H1 (cell line): ENCODE data around the gene DPPA4. TPM values are rescaled to one million over a fixed set of nuclear protein-coding genes. Genes with fewer than 3 reads are reported as not detected.

Source experiments
- CTCF ChIA-PET: fragments of 300-600 bp; sonication (Branson Sonifier 250); formaldehyde crosslinking; loops from one replicate; lab custom pipeline; 2021; ENCODE audit not compliant: partially characterized antibody; lab: Charles Lee
- POLR2A ChIA-PET: fragments of 300-600 bp; sonication (Branson Sonifier 250); formaldehyde crosslinking; loops from one replicate; lab custom pipeline; 2021; ENCODE audit warnings: inconsistent platforms; ENCODE audit not compliant: partially characterized antibody; lab: Charles Lee
- DNase-seq, 2 experiments: peaks; one replicate each; pipeline versions ENCODE4 v3.0.0 to v3.0.0-alpha.2; 2010 to 2022; ENCODE audit warnings: low spot score in 2 of 2, low read depth in 1 of 2, mixed read lengths in 1 of 2
- FAIRE-seq: peaks from 2 replicates; lab custom pipeline; 2011; peaks lifted over from hg19 to GRCh38; lab: Jason Lieb, UNC
- H2AFZ ChIP-seq: 2 replicates; pipeline ENCODE4 v1.8.1; 2012; ENCODE audit warnings: low read length, inconsistent platforms
- H2AK5ac ChIP-seq: 2 replicates; pipeline ENCODE4 v1.6.1; 2013; ENCODE audit warnings: low read depth, low read length
- H2BK120ac ChIP-seq: replicated peaks from 2 replicates; pipeline ENCODE3; 2013; ENCODE audit warnings: low read depth, low read length, inconsistent platforms
- H2BK12ac ChIP-seq: 2 replicates; pipeline ENCODE4 v1.6.1; 2013; ENCODE audit warnings: low read depth, low read length
- H2BK15ac ChIP-seq: 2 replicates; pipeline ENCODE4 v1.6.1; 2013; ENCODE audit warnings: low read length
- H2BK20ac ChIP-seq: 2 replicates; pipeline ENCODE4 v1.6.1; 2013; ENCODE audit warnings: low read length
- H2BK5ac ChIP-seq: 2 replicates; pipeline ENCODE4 v1.6.1; 2013; ENCODE audit warnings: low read depth, low read length
- H3K14ac ChIP-seq: 2 replicates; pipeline ENCODE4 v1.6.1; 2013; ENCODE audit warnings: inconsistent platforms; ENCODE audit not compliant: insufficient read length
- H3K18ac ChIP-seq: 2 replicates; pipeline ENCODE4 v1.6.1; 2013; ENCODE audit warnings: low read length; ENCODE audit errors: extremely low read depth
- H3K23ac ChIP-seq: 2 replicates; pipeline ENCODE4 v1.6.1; 2013; ENCODE audit warnings: inconsistent platforms; ENCODE audit not compliant: insufficient read length
- H3K23me2 ChIP-seq: 2 replicates; pipeline ENCODE4 v1.6.1; 2013; ENCODE audit warnings: low read depth, low read length
- H3K27ac ChIP-seq: 2 replicates; pipeline ENCODE4 v1.6.1; 2011; ENCODE audit warnings: low read depth, low read length, inconsistent platforms
- H3K27me3 ChIP-seq, 4 experiments: replicated peaks in 1 of 4; 1 replicate in 1 of 4; 2 replicates in 3 of 4; pipeline versions ENCODE4 v1.6.1 to v1.8.1; 2011 to 2013; ENCODE audit warnings: low read length in 3 of 4, mild to moderate bottlenecking in 3 of 4, inconsistent platforms in 2 of 4, mixed read lengths in 2 of 4, moderate library complexity in 1 of 4; ENCODE audit not compliant: control insufficient read depth in 3 of 4, insufficient read depth in 3 of 4; ENCODE audit errors: extremely low read depth in 1 of 4
- H3K36me3 ChIP-seq, 4 experiments: 2 replicates each; pipeline versions ENCODE4 v1.6.1 to v1.8.1; 2011 to 2013; ENCODE audit warnings: mild to moderate bottlenecking in 4 of 4, low read length in 3 of 4, moderate library complexity in 2 of 4, control low read depth in 1 of 4, inconsistent platforms in 1 of 4; ENCODE audit not compliant: insufficient read depth in 4 of 4, control insufficient read depth in 2 of 4
- H3K4ac ChIP-seq: replicated peaks from 2 replicates; pipeline ENCODE3; 2013; ENCODE audit warnings: low read length, low read depth, mixed read lengths, inconsistent platforms; ENCODE audit not compliant: insufficient read length
- H3K4me1 ChIP-seq, 4 experiments: replicated peaks in 1 of 4; 1 replicate in 1 of 4; 2 replicates in 3 of 4; pipeline versions ENCODE4 v1.6.1 to v1.8.1; 2011 to 2013; ENCODE audit warnings: low read length in 3 of 4, inconsistent platforms in 2 of 4, mixed read lengths in 1 of 4; ENCODE audit not compliant: insufficient read depth in 4 of 4, control insufficient read depth in 3 of 4
- H3K4me2 ChIP-seq, 2 experiments: 2 replicates each; pipeline versions ENCODE4 v1.6.1 to v1.8.1; 2011 to 2013; ENCODE audit warnings: low read depth in 2 of 2, low read length in 2 of 2, control low read depth in 1 of 2, inconsistent platforms in 1 of 2, mild to moderate bottlenecking in 1 of 2; ENCODE audit not compliant: insufficient read depth in 1 of 2
- H3K4me3 ChIP-seq, 4 experiments: fragments of 200-600, 300-600 bp in 1 of 4; sonication (generic), shearing (Covaris generic), sonication (Bioruptor Twin) in 1 of 4; 2 replicates each; pipeline versions ENCODE4 v1.5.1 to v1.8.1; 2011 to 2016; ENCODE audit warnings: low read length in 4 of 4, low read depth in 3 of 4, control low read depth in 2 of 4, inconsistent platforms in 2 of 4, mild to moderate bottlenecking in 2 of 4, mixed read lengths in 1 of 4, moderate library complexity in 1 of 4; ENCODE audit not compliant: insufficient read depth in 2 of 4; ENCODE audit errors: extremely low read depth in 1 of 4
- H3K56ac ChIP-seq: replicated peaks from 2 replicates; pipeline ENCODE3; 2013; ENCODE audit warnings: low read depth, mild to moderate bottlenecking, mixed read lengths, low read length, inconsistent platforms; ENCODE audit not compliant: insufficient read length
- H3K79me1 ChIP-seq: 2 replicates; pipeline ENCODE4 v1.6.1; 2013; ENCODE audit warnings: low read depth, low read length, control low read depth
- H3K79me2 ChIP-seq, 2 experiments: 2 replicates each; pipeline versions ENCODE4 v1.6.1 to v1.8.1; 2012 to 2013; ENCODE audit warnings: low read length in 2 of 2, mild to moderate bottlenecking in 2 of 2, inconsistent platforms in 1 of 2; ENCODE audit not compliant: insufficient read depth in 2 of 2, control insufficient read depth in 1 of 2
- H3K9ac ChIP-seq, 4 experiments: replicated peaks in 1 of 4; 1 replicate in 1 of 4; 2 replicates in 3 of 4; pipeline versions ENCODE4 v1.6.1 to v1.8.1; 2011 to 2013; ENCODE audit warnings: low read depth in 3 of 4, low read length in 3 of 4, control low read depth in 2 of 4, mild to moderate bottlenecking in 2 of 4, moderate library complexity in 2 of 4, inconsistent platforms in 1 of 4; ENCODE audit errors: extremely low read depth in 1 of 4
- H3K9me3 ChIP-seq, 2 experiments: 2 replicates each; pipeline versions ENCODE4 v1.6.1 to v1.8.1; 2012 to 2013; ENCODE audit warnings: mild to moderate bottlenecking in 2 of 2, moderate library complexity in 2 of 2, control low read depth in 1 of 2, inconsistent platforms in 1 of 2, low read depth in 1 of 2, low read length in 1 of 2, mixed read lengths in 1 of 2; ENCODE audit not compliant: insufficient read depth in 2 of 2
- H4K20me1 ChIP-seq, 2 experiments: replicated peaks in 1 of 2; 2 replicates each; pipeline versions ENCODE3 to v1.8.1; 2011 to 2013; ENCODE audit warnings: inconsistent platforms in 2 of 2, low read length in 2 of 2, mild to moderate bottlenecking in 1 of 2; ENCODE audit not compliant: insufficient read depth in 2 of 2, control insufficient read depth in 1 of 2
- H4K5ac ChIP-seq: 2 replicates; pipeline ENCODE4 v1.6.1; 2013; ENCODE audit warnings: low read length, low read depth, mixed read lengths, inconsistent platforms; ENCODE audit not compliant: insufficient read length
- H4K8ac ChIP-seq: 2 replicates; pipeline ENCODE4 v1.8.0; 2013; ENCODE audit warnings: mild to moderate bottlenecking, moderate library complexity, low read length, inconsistent platforms; ENCODE audit not compliant: insufficient read depth; ENCODE audit errors: extremely low read depth
- H4K91ac ChIP-seq: replicated peaks from 2 replicates; pipeline ENCODE3; 2013; ENCODE audit warnings: low read length, mixed read lengths, inconsistent platforms; ENCODE audit not compliant: insufficient read length
- POLR2AphosphoS5 ChIP-seq: IDR thresholded peaks from 2 replicates; pipeline ENCODE4 v1.6.1; 2011; ENCODE audit warnings: low read depth, low read length
- SRF ChIP-seq: IDR thresholded peaks from 2 replicates; pipeline ENCODE4 v1.6.1; 2011; ENCODE audit warnings: mild to moderate bottlenecking, low read depth, low read length, moderate library complexity
- WGBS, 2 experiments: shearing (Covaris generic) in 1 of 2; methylation state at CpG; one replicate each; pipeline versions ENCODE4 v1.1.6 to v1.1.7; 2013 to 2015; ENCODE audit warnings: low lambda C conversion rate in 2 of 2, mixed read lengths in 2 of 2, inconsistent platforms in 1 of 2, low coverage in 1 of 2, missing lambda C conversion rate in 1 of 2; ENCODE audit not compliant: insufficient replicate concordance in 2 of 2, insufficient coverage in 1 of 2, insufficient read length in 1 of 2; ENCODE audit errors: extremely low coverage in 1 of 2, missing lambda C conversion rate in 1 of 2; 5-methylcytosine and 5-hydroxymethylcytosine counted together
- polyA plus RNA-seq, 7 experiments: library from polyadenylated mRNA; depleted of rRNA in 3 of 7; stranded (reverse) in 5 of 7; unstranded in 2 of 7; fragments of >200 nt in 5 of 7; fragments of 200-250 nt in 2 of 7; gene quantifications; 1 replicate in 5 of 7; 2 replicates in 1 of 7; 4 replicates in 1 of 7; pipeline versions ENCODE4 v1.2.1 to v1.2.3, GENCODE V29; 2011 to 2013; ENCODE audit warnings: missing spikeins in 2 of 7, mixed read lengths in 2 of 7
- total RNA-seq: library from RNA; stranded (reverse); fragmentation: NEBNext Ultra II Directional; extraction: Animal tissue kit (Norgen Biotek cat#: 25700); gene quantifications from 2 replicates; pipeline ENCODE4 v1.2.1, GENCODE V29; 2021

The DPPA4 gene
- total and polyA plus RNA-seq, 2 of the 8 experiments (the other 6 are each of a cell fraction or from before 2014, with no cell fraction given): 424 to 772 TPM

- H3K23me2 ChIP-seq: peaks cover 5% of the 10 kb centered on the region; the same call in 1 of the 2 replicates
- no peak overlapping the region for H2BK15ac ChIP-seq
- H3K4me2 ChIP-seq: peak overlapping the region in 1 of 2 experiments; percentile 0; a peak in 2 of 4 replicates
- H3K4me3 ChIP-seq: no peak overlapping the region
- TF ChIP-seq POLR2AphosphoS5 (0 out of 2 replicates have a peak, but pooled peaks have one; percentile 79), SRF (no peak)
- H3K27ac ChIP-seq: no peak overlapping the region
- peaks cover 8 to 49% of the 10 kb centered on the region in 2 experiments for H3K79me2 ChIP-seq
- H2AFZ ChIP-seq: no peak overlapping the region
- WGBS, 2 experiments: 87% methylated on average over 3 of the region's 3 CpGs; no CpG with 5 or more reads in 1 of the 2 experiments
- no peak overlapping the region for H2BK120ac ChIP-seq
- H3K14ac ChIP-seq: no peak overlapping the region
- H3K18ac ChIP-seq: no peak overlapping the region
- no peak overlapping the region for H3K23ac ChIP-seq
- H3K4ac ChIP-seq: no peak overlapping the region
- no peak overlapping the region for H2BK12ac ChIP-seq
- ChIA-PET CTCF (no interaction called here), POLR2A (interaction anchor here (1.0 to 37.7 kb wide), 6 partner anchors 6 to 53 kb away, joined by 4 to 681 read pairs (median 204); partner anchors contain the start of genes DPPA2 and DPPA4)
- H3K79me1 ChIP-seq: no peaks in the 10 kb centered on the region; the same call in none of the 2 replicates
- DNase-seq (no peak), FAIRE-seq (no peak)
- H3K36me3 ChIP-seq: peaks cover 24 to 77% (median 54%) of the 10 kb centered on the region in 4 experiments
- H2BK20ac ChIP-seq: no peak overlapping the region
- peaks cover 23 to 35% of the 10 kb centered on the region in 2 experiments for H4K20me1 ChIP-seq
- H2BK5ac ChIP-seq: no peak overlapping the region
- H4K5ac ChIP-seq: no peak overlapping the region
- H3K56ac ChIP-seq: no peak overlapping the region
- H2AK5ac ChIP-seq: no peak overlapping the region
- no peaks in the 10 kb centered on the region for H3K9me3 ChIP-seq
- no peak overlapping the region for H4K91ac ChIP-seq
- no peak overlapping the region for H4K8ac ChIP-seq
- no peaks in the 10 kb centered on the region for H3K27me3 ChIP-seq
- no peak overlapping the region for H3K9ac ChIP-seq
- peaks cover 5 to 9% (median 7%) of the 10 kb centered on the region in 4 experiments; a peak in 6 of 7 replicates for H3K4me1 ChIP-seq
Measured at GRCh38 chr3:109328202-109328601, 9.1 kb downstream of the DPPA4 start.
